GM23338 (cell line): Measurements from ENCODE around the gene RBM11. TPM values are rescaled to one million over a fixed set of nuclear protein-coding genes. Genes with fewer than 3 reads are reported as not detected.

ENCODE experiments used
- ATAC-seq: fragments of 200-7000 bp; cut with Tn5 transposase; 3 replicates; pipeline ENCODE4 v1.9.1; 2020
- DNase-seq: peaks from one replicate; pipeline ENCODE4 v3.0.0-alpha.2; 2015; ENCODE audit warnings: low spot score
- H2AFZ ChIP-seq: fragments of 200-600 bp; sonication (generic); 2 replicates; pipeline ENCODE4 v1.8.0; 2016; ENCODE audit warnings: antibody characterized with exemption, mild to moderate bottlenecking, moderate library complexity
- H3F3A ChIP-seq: fragments of 200-600 bp; sonication (generic); replicated peaks from 2 replicates; pipeline ENCODE4 v1.8.0; 2017; ENCODE audit warnings: antibody characterized with exemption, mixed run types, low read depth
- H3K27ac ChIP-seq: fragments of 200-600 bp; sonication (generic); 2 replicates; pipeline ENCODE4 v1.6.1; 2016; ENCODE audit warnings: low read depth
- H3K27me3 ChIP-seq: fragments of 200-600 bp; sonication (generic); 2 replicates; pipeline ENCODE4 v1.8.0; 2016; ENCODE audit warnings: mild to moderate bottlenecking, mixed run types, moderate library complexity; ENCODE audit not compliant: insufficient read depth
- H3K36me3 ChIP-seq: fragments of 200-600 bp; sonication (generic); 2 replicates; pipeline ENCODE4 v1.8.0; 2016; ENCODE audit warnings: mild to moderate bottlenecking; ENCODE audit not compliant: insufficient read depth
- H3K4me1 ChIP-seq: fragments of 200-600 bp; sonication (generic); 2 replicates; pipeline ENCODE4 v1.8.0; 2016; ENCODE audit warnings: mild to moderate bottlenecking, moderate library complexity; ENCODE audit not compliant: insufficient read depth
- H3K4me2 ChIP-seq: fragments of 200-600 bp; sonication (generic); 2 replicates; pipeline ENCODE4 v1.7.1; 2017; ENCODE audit warnings: mixed run types
- H3K4me3 ChIP-seq: fragments of 200-600 bp; sonication (generic); 2 replicates; pipeline ENCODE4 v1.6.1; 2016; ENCODE audit warnings: mixed run types
- H3K79me2 ChIP-seq: fragments of 200-600 bp; sonication (generic); replicated peaks from 2 replicates; pipeline ENCODE4 v1.8.0; 2017; ENCODE audit warnings: mild to moderate bottlenecking; ENCODE audit not compliant: insufficient read depth
- H3K9me2 ChIP-seq: fragments of 200-600 bp; sonication (generic); 2 replicates; pipeline ENCODE4 v1.8.0; 2017; ENCODE audit not compliant: insufficient read depth
- H4K20me1 ChIP-seq: fragments of 200-600 bp; sonication (generic); replicated peaks from 2 replicates; pipeline ENCODE4 v1.8.0; 2017; ENCODE audit warnings: mild to moderate bottlenecking; ENCODE audit not compliant: insufficient read depth
- H3K27ac Mint-ChIP-seq: 2 replicates; pipeline ENCODE4 v1.8.0; 2020; ENCODE audit warnings: inconsistent platforms, mild to moderate bottlenecking, moderate library complexity, mixed read lengths
- H3K27me3 Mint-ChIP-seq: 3 replicates; pipeline ENCODE4 v1.8.0; 2022; ENCODE audit warnings: low read depth, mild to moderate bottlenecking, moderate library complexity, mixed read lengths, inconsistent platforms; ENCODE audit not compliant: insufficient read depth, poor library complexity
- H3K36me3 Mint-ChIP-seq: 3 replicates; pipeline ENCODE4 v1.8.0; 2021; ENCODE audit warnings: low read depth, mild to moderate bottlenecking, inconsistent platforms, moderate library complexity, mixed read lengths
- H3K4me1 Mint-ChIP-seq: 3 replicates; pipeline ENCODE4 v1.8.0; 2020; ENCODE audit warnings: mild to moderate bottlenecking, inconsistent platforms, mixed read lengths
- H3K4me3 Mint-ChIP-seq: 3 replicates; pipeline ENCODE4 v1.8.0; 2021; ENCODE audit warnings: moderate library complexity, mild to moderate bottlenecking, inconsistent platforms, mixed read lengths
- H3K9me3 Mint-ChIP-seq: 3 replicates; pipeline ENCODE4 v1.8.0; 2020; ENCODE audit warnings: moderate library complexity, mild to moderate bottlenecking, inconsistent platforms, mixed read lengths
- CREB1 ChIP-seq: fragments of 250-450 bp; sonication (Bioruptor Pico); IDR thresholded peaks from 2 replicates; pipeline ENCODE4 v1.5.0; 2020; ENCODE audit warnings: low read depth, mild to moderate bottlenecking, moderate library complexity
- CTCF ChIP-seq, 2 experiments: fragments of 200-600 bp in 1 of 2; sonication (generic) in 1 of 2; conservative IDR thresholded peaks; 2 replicates each; pipeline versions ENCODE4 v1.5.1 to v1.6.1; 2016 to 2017; ENCODE audit warnings: antibody characterized with exemption in 2 of 2, low read depth in 2 of 2, mild to moderate bottlenecking in 2 of 2, moderate library complexity in 1 of 2
- ETS1 ChIP-seq: IDR thresholded peaks from 2 replicates; pipeline ENCODE4 v1.6.1; 2016; ENCODE audit warnings: antibody characterized with exemption
- EZH2 ChIP-seq: fragments of 200-600 bp; sonication (generic); IDR thresholded peaks from one replicate; pipeline ENCODE4 v1.8.0; 2017; ENCODE audit warnings: antibody characterized with exemption, mild to moderate bottlenecking, low read depth; ENCODE audit not compliant: unreplicated experiment
- EZH2phosphoT487 ChIP-seq: fragments of 200-600 bp; sonication (generic); IDR thresholded peaks from one replicate; pipeline ENCODE4 v1.8.1; 2018; ENCODE audit warnings: antibody characterized with exemption; ENCODE audit not compliant: unreplicated experiment
- POLR2AphosphoS5 ChIP-seq: IDR thresholded peaks from 2 replicates; pipeline ENCODE4 v1.6.1; 2016; ENCODE audit warnings: antibody characterized with exemption, low read depth
- STAT1 ChIP-seq: IDR thresholded peaks from one replicate; pipeline ENCODE4 v1.6.1; 2016; ENCODE audit warnings: antibody characterized with exemption; ENCODE audit not compliant: unreplicated experiment
- ZNF114 ChIP-seq: fragments of 250-450 bp; sonication (Bioruptor Pico); IDR thresholded peaks from 2 replicates; pipeline ENCODE4 v1.5.0; 2020; ENCODE audit warnings: mild to moderate bottlenecking, moderate library complexity
- ZNF331 ChIP-seq: fragments of 250-450 bp; sonication (Bioruptor Pico); IDR thresholded peaks from 2 replicates; pipeline ENCODE4 v1.5.0; 2020; ENCODE audit warnings: low read depth, mild to moderate bottlenecking, moderate library complexity
- polyA plus RNA-seq: library from polyadenylated mRNA; unstranded; fragments of >200 nt; fragmentation: Nextera tagmentation; extraction: Ambion mirVana; gene quantifications from 2 replicates; pipeline ENCODE4 v1.2.1, GENCODE V29; 2016
- total RNA-seq: library from RNA; depleted of rRNA; stranded (reverse); fragments of >200 nt; shearing (Covaris generic); gene quantifications from 2 replicates; pipeline ENCODE4 v1.2.3, GENCODE V29; 2014
- TF ChIP-seq, protein P1 (sequence below): fragments of 250-450 bp; sonication (Bioruptor Pico); IDR thresholded peaks from 2 replicates; pipeline ENCODE4 v1.5.0; 2020; ENCODE audit warnings: mild to moderate bottlenecking, moderate library complexity

Gene RBM11
- total and polyA plus RNA-seq, 2 experiments from 2014 or later = 6.3 to 8.3 TPM

DNA sequence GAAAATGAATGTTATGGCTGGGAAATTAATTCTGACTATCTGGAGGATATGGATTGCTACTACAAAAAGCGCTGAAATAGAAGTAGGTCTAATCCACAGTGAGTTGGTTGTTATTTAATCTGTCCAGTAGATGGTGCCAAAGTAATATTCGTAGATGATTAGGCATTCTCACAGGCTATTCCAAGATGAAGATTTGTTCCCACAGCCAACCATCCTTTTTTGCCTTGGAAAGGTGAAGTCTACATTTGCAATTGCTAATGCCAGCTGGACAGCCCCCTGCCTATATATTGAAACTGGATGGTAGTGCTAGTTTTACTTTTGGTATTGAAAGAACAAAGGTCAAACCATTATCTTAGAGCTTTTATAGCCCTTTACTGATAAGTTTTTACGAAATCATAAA lies 43.8 kb downstream of the RBM11 start:
- H3K4me1 Mint-ChIP-seq = no peaks in the 10 kb centered on the region
- TF ChIP-seq CTCF (conservative IDR thresholded peaks at IDR 0.05; ENCODE audit: low read depth in 2 of 2) = peak; percentile 61 to 68
- no peak for TF ChIP-seq POLR2AphosphoS5
- Histone ChIP-seq H3K4me2 (no peak overlapping the region), H3K79me2 (no peaks in the 10 kb centered on the region), H3F3A (no peaks in the 10 kb centered on the region), H2AFZ (no peak overlapping the region), H3K36me3 (no peaks in the 10 kb centered on the region), H3K4me3 (no peak overlapping the region), H3K27me3 (no peaks in the 10 kb centered on the region), H3K27ac (no peak overlapping the region), H3K4me1 (no peaks in the 10 kb centered on the region), H4K20me1 (no peaks in the 10 kb centered on the region), H3K9me2 (no peaks in the 10 kb centered on the region)
- no peak overlapping the region for H3K27ac Mint-ChIP-seq
- H3K4me3 Mint-ChIP-seq = no peak overlapping the region
- no peaks in the 10 kb centered on the region for H3K9me3 Mint-ChIP-seq
- H3K27me3 Mint-ChIP-seq = no peaks in the 10 kb centered on the region
- H3K36me3 Mint-ChIP-seq = no peaks in the 10 kb centered on the region
- DNase-seq (peak; percentile 73), ATAC-seq (peak; percentile 78)

GRCh38 chr21:14260174-14260764 lies 44.3 kb downstream of the RBM11 start:
- Mint-ChIP-seq H3K4me1 (no peaks in the 10 kb centered on the region), H3K9me3 (no peaks in the 10 kb centered on the region), H3K27me3 (no peaks in the 10 kb centered on the region), H3K36me3 (no peaks in the 10 kb centered on the region), H3K27ac (no peak overlapping the region), H3K4me3 (no peak overlapping the region)
- Histone ChIP-seq H2AFZ (no peak overlapping the region), H3K4me1 (no peaks in the 10 kb centered on the region), H3K27ac (no peak overlapping the region), H3F3A (no peaks in the 10 kb centered on the region), H3K36me3 (no peaks in the 10 kb centered on the region), H3K4me3 (no peak overlapping the region), H4K20me1 (no peaks in the 10 kb centered on the region), H3K4me2 (no peak overlapping the region), H3K9me2 (no peaks in the 10 kb centered on the region), H3K27me3 (no peaks in the 10 kb centered on the region), H3K79me2 (no peaks in the 10 kb centered on the region)
- ATAC-seq (no peak), DNase-seq (no peak)
- TF ChIP-seq ZNF114 (CRISPR knock-in tag) (no peak), ZNF331 (CRISPR knock-in tag) (no peak), EZH2 (no peak), CREB1 (CRISPR knock-in tag) (no peak), POLR2AphosphoS5 (no peak), STAT1 (no peak), EZH2phosphoT487 (no peak), CTCF (conservative IDR thresholded peaks at IDR 0.05; ENCODE audit: low read depth in 2 of 2) (no peak), ETS1 (no peak)
- TF ChIP-seq, protein P1, sequence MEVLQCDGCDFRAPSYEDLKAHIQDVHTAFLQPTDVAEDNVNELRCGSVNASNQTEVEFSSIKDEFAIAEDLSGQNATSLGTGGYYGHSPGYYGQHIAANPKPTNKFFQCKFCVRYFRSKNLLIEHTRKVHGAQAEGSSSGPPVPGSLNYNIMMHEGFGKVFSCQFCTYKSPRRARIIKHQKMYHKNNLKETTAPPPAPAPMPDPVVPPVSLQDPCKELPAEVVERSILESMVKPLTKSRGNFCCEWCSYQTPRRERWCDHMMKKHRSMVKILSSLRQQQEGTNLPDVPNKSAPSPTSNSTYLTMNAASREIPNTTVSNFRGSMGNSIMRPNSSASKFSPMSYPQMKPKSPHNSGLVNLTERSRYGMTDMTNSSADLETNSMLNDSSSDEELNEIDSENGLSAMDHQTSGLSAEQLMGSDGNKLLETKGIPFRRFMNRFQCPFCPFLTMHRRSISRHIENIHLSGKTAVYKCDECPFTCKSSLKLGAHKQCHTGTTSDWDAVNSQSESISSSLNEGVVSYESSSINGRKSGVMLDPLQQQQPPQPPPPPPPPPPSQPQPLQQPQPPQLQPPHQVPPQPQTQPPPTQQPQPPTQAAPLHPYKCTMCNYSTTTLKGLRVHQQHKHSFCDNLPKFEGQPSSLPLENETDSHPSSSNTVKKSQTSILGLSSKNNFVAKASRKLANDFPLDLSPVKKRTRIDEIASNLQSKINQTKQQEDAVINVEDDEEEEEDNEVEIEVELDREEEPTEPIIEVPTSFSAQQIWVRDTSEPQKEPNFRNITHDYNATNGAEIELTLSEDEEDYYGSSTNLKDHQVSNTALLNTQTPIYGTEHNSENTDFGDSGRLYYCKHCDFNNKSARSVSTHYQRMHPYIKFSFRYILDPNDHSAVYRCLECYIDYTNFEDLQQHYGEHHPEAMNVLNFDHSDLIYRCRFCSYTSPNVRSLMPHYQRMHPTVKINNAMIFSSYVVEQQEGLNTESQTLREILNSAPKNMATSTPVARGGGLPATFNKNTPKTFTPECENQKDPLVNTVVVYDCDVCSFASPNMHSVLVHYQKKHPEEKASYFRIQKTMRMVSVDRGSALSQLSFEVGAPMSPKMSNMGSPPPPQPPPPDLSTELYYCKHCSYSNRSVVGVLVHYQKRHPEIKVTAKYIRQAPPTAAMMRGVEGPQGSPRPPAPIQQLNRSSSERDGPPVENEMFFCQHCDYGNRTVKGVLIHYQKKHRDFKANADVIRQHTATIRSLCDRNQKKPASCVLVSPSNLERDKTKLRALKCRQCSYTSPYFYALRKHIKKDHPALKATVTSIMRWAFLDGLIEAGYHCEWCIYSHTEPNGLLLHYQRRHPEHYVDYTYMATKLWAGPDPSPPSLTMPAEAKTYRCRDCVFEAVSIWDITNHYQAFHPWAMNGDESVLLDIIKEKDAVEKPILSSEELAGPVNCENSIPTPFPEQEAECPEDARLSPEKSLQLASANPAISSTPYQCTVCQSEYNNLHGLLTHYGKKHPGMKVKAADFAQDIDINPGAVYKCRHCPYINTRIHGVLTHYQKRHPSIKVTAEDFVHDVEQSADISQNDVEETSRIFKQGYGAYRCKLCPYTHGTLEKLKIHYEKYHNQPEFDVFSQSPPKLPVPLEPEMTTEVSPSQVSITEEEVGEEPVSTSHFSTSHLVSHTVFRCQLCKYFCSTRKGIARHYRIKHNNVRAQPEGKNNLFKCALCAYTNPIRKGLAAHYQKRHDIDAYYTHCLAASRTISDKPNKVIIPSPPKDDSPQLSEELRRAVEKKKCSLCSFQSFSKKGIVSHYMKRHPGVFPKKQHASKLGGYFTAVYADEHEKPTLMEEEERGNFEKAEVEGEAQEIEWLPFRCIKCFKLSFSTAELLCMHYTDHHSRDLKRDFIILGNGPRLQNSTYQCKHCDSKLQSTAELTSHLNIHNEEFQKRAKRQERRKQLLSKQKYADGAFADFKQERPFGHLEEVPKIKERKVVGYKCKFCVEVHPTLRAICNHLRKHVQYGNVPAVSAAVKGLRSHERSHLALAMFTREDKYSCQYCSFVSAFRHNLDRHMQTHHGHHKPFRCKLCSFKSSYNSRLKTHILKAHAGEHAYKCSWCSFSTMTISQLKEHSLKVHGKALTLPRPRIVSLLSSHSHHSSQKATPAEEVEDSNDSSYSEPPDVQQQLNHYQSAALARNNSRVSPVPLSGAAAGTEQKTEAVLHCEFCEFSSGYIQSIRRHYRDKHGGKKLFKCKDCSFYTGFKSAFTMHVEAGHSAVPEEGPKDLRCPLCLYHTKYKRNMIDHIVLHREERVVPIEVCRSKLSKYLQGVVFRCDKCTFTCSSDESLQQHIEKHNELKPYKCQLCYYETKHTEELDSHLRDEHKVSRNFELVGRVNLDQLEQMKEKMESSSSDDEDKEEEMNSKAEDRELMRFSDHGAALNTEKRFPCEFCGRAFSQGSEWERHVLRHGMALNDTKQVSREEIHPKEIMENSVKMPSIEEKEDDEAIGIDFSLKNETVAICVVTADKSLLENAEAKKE (CRISPR knock-in tag) = no peak
